Natural killer cell (primary cell): ENCODE data around the gene PIEZO1. TPM values are rescaled to one million over a fixed set of nuclear protein-coding genes. Genes with fewer than 3 reads are reported as not detected.

Experiments used
- ATAC-seq, 3 donors: fragments of 150-1000 bp in 2 of 3; fragments of 200-7000 bp in 1 of 3; cut with Tn5 transposase; 1 replicate in 1 of 3; 2 replicates in 2 of 3; pipeline ENCODE4 v1.10.0; 2021; ENCODE audit warnings: mild to moderate bottlenecking in 2 of 3, moderate library complexity in 2 of 3
- DNase-seq, 2 donors: peaks; one replicate each; pipeline versions ENCODE4 v3.0.0 to v3.0.0-alpha.2; 2013 to 2021; ENCODE audit warnings: mixed read lengths in 1 of 2
- H3K27ac ChIP-seq: one replicate; pipeline ENCODE4 v1.5.1; 2013; ENCODE audit warnings: mild to moderate bottlenecking, low read length
- H3K27me3 ChIP-seq: one replicate; pipeline ENCODE4 v1.6.1; 2013; ENCODE audit warnings: low read length; ENCODE audit not compliant: control insufficient read depth, insufficient read depth
- H3K36me3 ChIP-seq: one replicate; pipeline ENCODE4 v1.6.1; 2013; ENCODE audit warnings: low read length; ENCODE audit not compliant: control insufficient read depth, insufficient read depth
- H3K4me1 ChIP-seq: one replicate; pipeline ENCODE4 v1.6.1; 2013; ENCODE audit warnings: low read length; ENCODE audit not compliant: control insufficient read depth, insufficient read depth
- H3K4me3 ChIP-seq: one replicate; pipeline ENCODE4 v1.5.1; 2013; ENCODE audit warnings: low read length
- H3K9me3 ChIP-seq: one replicate; pipeline ENCODE4 v1.6.1; 2013; ENCODE audit warnings: low read length; ENCODE audit not compliant: control insufficient read depth, insufficient read depth
- H3K27ac Mint-ChIP-seq, 2 donors: one replicate each; pipeline ENCODE4 v1.8.0; 2022; ENCODE audit warnings: mild to moderate bottlenecking in 2 of 2, mixed read lengths in 2 of 2, moderate library complexity in 1 of 2
- H3K27me3 Mint-ChIP-seq, 2 donors: one replicate each; pipeline ENCODE4 v1.8.0; 2022; ENCODE audit warnings: low read depth in 2 of 2, mixed read lengths in 2 of 2
- H3K36me3 Mint-ChIP-seq: one replicate; pipeline ENCODE4 v1.8.0; 2022; ENCODE audit warnings: mixed read lengths
- H3K4me1 Mint-ChIP-seq, 2 donors: one replicate each; pipeline ENCODE4 v1.8.0; 2022; ENCODE audit warnings: mixed read lengths in 2 of 2
- H3K4me3 Mint-ChIP-seq: one replicate; pipeline ENCODE4 v1.8.0; 2022; ENCODE audit warnings: mild to moderate bottlenecking, moderate library complexity, mixed read lengths
- H3K9me3 Mint-ChIP-seq, 2 donors: one replicate each; pipeline ENCODE4 v1.8.0; 2022; ENCODE audit warnings: mixed read lengths in 2 of 2
- WGBS: methylation state at CpG from one replicate; pipeline ENCODE4 v1.1.7; 2013; ENCODE audit warnings: missing lambda C conversion rate; ENCODE audit not compliant: insufficient coverage; 5-methylcytosine and 5-hydroxymethylcytosine counted together
- intact Hi-C: fragments of 100-400 bp; cut with micrococcal nuclease; formaldehyde crosslinking; loops from one replicate; pipeline ENCODE4 v1.14.2; 2022
- total RNA-seq, 4 donors: library from RNA; stranded (reverse); fragments of 120-200 nt in 1 of 4; gene quantifications; one replicate each; pipeline versions ENCODE4 v1.2.3 to v1.2.4, GENCODE V29; 2013 to 2022
- TF ChIP-seq, protein P1 (sequence below): fragments of 200-600 bp; IDR thresholded peaks from one replicate; pipeline ENCODE4 v1.8.0; 2022; ENCODE audit warnings: antibody characterized with exemption

Gene PIEZO1
- total RNA-seq, 3 donors from 2014 or later (not counting 1 experiment from before 2014, with no cell fraction given) = 172 to 197 (median 183) TPM

DNA sequence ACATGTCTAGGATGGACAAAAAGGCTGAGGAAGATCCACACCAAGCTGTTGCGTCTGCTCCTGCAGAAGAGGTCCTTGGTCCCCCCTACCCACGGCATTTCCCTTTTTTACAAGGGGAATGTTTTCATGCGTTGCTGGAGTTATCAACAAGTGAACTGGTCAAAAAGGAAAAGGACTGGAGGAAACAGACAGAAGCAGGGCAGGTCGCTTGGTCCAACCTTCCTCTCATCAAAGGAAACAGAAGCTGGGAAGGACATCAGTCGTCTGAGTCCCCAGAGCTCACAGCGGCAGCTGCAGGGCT is 26.1 kb downstream of the PIEZO1 start:
- H3K27me3 ChIP-seq = no peaks in the 10 kb centered on the region
- Mint-ChIP-seq H3K4me1 (peaks cover 12 to 19% of the 10 kb centered on the region in 2 donors), H3K27ac (peak overlapping the region in 1 of 2 donors; percentile 63), H3K9me3 (no peaks in the 10 kb centered on the region), H3K27me3 (no peaks in the 10 kb centered on the region), H3K36me3 (no peaks in the 10 kb centered on the region), H3K4me3 (no peak overlapping the region)
- H3K27ac ChIP-seq = no peak overlapping the region
- no peak overlapping the region for H3K4me3 ChIP-seq
- H3K9me3 ChIP-seq = no peaks in the 10 kb centered on the region
- TF ChIP-seq, protein P1, sequence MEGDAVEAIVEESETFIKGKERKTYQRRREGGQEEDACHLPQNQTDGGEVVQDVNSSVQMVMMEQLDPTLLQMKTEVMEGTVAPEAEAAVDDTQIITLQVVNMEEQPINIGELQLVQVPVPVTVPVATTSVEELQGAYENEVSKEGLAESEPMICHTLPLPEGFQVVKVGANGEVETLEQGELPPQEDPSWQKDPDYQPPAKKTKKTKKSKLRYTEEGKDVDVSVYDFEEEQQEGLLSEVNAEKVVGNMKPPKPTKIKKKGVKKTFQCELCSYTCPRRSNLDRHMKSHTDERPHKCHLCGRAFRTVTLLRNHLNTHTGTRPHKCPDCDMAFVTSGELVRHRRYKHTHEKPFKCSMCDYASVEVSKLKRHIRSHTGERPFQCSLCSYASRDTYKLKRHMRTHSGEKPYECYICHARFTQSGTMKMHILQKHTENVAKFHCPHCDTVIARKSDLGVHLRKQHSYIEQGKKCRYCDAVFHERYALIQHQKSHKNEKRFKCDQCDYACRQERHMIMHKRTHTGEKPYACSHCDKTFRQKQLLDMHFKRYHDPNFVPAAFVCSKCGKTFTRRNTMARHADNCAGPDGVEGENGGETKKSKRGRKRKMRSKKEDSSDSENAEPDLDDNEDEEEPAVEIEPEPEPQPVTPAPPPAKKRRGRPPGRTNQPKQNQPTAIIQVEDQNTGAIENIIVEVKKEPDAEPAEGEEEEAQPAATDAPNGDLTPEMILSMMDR = no peak
- DNase-seq (no peak), ATAC-seq (no peak)
- intact Hi-C loops = no loop called here
- peaks cover 36% of the 10 kb centered on the region for H3K4me1 ChIP-seq
- WGBS = 91% methylated on average over 6 of the region's 6 CpGs
- peaks cover 4% of the 10 kb centered on the region for H3K36me3 ChIP-seq

DNA sequence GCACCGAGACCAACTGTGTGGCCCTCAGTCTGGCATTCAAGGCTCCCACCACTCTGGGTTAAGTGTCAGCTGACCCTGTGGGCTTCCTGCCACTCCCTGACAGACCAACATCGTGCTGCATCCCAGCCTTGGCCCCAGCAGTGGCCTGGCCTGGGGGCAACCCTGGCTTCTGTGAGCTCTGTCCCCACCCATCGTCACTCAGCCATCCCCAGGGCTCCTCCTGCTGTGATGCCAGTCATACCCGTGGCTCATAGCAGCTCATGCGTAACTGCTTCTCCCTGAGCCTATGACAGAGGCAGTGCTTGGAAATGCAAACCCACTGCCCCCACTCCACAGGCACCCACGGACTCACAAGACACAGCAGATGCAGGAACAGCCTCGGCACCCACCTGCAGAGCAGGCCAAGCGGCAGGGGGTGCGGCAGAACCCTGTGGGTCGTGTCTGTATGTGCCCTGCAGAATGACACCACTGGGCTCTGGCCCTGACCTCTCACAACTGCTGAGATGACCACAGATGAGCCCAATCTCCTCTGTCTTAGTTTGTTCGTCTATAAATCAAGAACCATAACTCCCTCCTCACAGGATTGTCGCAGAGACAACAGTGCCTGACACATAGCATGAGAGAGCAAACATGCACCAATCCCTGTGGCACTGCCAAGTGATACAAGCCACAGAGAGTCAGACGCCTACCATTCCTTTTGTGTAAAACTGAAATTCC is 26.6 kb downstream of the PIEZO1 start:
- H3K27me3 ChIP-seq = no peaks in the 10 kb centered on the region
- no peaks in the 10 kb centered on the region for H3K9me3 ChIP-seq
- no peak overlapping the region for H3K27ac ChIP-seq
- Mint-ChIP-seq H3K27ac (peak overlapping the region in 1 of 2 donors; percentile 63), H3K4me3 (no peak overlapping the region), H3K36me3 (no peaks in the 10 kb centered on the region), H3K4me1 (peaks cover 16 to 24% of the 10 kb centered on the region in 2 donors), H3K9me3 (no peaks in the 10 kb centered on the region), H3K27me3 (no peaks in the 10 kb centered on the region)
- TF ChIP-seq, protein P1 = no peak
- no peaks in the 10 kb centered on the region for H3K36me3 ChIP-seq
- no peak overlapping the region for H3K4me3 ChIP-seq
- ATAC-seq = no peak
- WGBS = 76% methylated on average over 13 of the region's 13 CpGs
- DNase-seq = no peak
- intact Hi-C loops = no loop called here
- H3K4me1 ChIP-seq = peaks cover 39% of the 10 kb centered on the region

GRCh38 chr16:88755745-88756443 is 29.1 kb downstream of the PIEZO1 start:
- TF ChIP-seq, protein P1 = no peak
- intact Hi-C loops = no loop called here
- Histone ChIP-seq H3K36me3 (peaks cover 4% of the 10 kb centered on the region), H3K27me3 (no peaks in the 10 kb centered on the region), H3K4me1 (peaks cover 37% of the 10 kb centered on the region), H3K4me3 (no peak overlapping the region), H3K9me3 (no peaks in the 10 kb centered on the region), H3K27ac (no peak overlapping the region)
- Mint-ChIP-seq H3K27me3 (no peaks in the 10 kb centered on the region), H3K36me3 (no peaks in the 10 kb centered on the region), H3K27ac (no peak overlapping the region), H3K4me3 (no peak overlapping the region), H3K4me1 (peaks cover 16 to 27% of the 10 kb centered on the region in 2 donors), H3K9me3 (no peaks in the 10 kb centered on the region)
- ATAC-seq (no peak), DNase-seq (no peak)
- 90% methylated on average over 23 of the region's 23 CpGs for WGBS
